NCI-H2081 (cell line): ENCODE data around the gene DUSP16.
A peak's percentile ranks its signal among the peaks of the same experiment; 100 is the strongest.
"Not testable (repeated sequence)": the region's sequence is repeated elsewhere in the genome, so short reads cannot be mapped to it uniquely, and the experiment has no call there.

ENCODE experiments used
- DNase-seq, 2 experiments: peaks; one replicate each; lab custom pipeline; 2025; lab: John Stamatoyannopoulos, UW

Gene DUSP16

GRCh38 chr12:12585115-12585863 is 22.6 kb upstream of the DUSP16 start:
- DNase-seq, result no peak

- DNase-seq, result no peak
Observed at GRCh38 chr12:12583510-12584178, 21.0 kb upstream of the DUSP16 start.

- no peak for DNase-seq
Observed at GRCh38 chr12:12582895-12583303, 20.2 kb upstream of the DUSP16 start.

DNA sequence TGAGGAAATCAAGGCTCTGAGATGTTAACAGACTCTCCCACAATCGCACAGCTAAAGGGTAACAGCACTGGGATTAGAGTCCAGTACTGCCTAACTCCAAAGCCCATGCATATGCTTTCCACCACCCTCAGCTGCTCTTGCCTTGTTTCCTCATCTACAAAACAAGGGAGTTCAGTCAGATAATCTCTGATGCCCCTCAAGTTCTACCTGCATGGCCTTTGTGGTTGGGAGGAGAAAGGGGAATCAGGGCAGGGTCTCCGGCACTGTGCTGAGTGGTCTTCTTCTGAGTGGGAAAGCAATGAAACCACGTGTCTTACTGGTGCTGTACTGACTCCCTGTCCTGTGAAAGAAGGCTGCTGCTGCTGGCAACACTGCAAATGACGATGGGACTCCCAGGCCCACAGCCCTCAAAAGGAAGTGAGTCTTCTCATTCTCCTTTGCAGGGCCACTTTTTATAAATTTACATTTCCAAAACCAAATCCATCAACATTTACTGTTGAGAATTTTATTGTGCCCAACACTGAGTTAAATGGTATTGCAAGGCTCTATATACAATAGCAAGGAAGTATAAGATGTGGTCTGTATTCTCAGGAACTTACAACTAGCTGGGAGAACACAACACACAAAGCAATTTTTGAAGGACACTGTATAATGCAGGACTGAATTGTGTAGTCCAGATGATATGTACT is 19.7 kb upstream of the DUSP16 start:
- no peak for DNase-seq

GRCh38 chr12:12580716-12581115 is 18.1 kb upstream of the DUSP16 start:
- DNase-seq, result not testable (repeated sequence)

- DNase-seq, result no peak
Observed at GRCh38 chr12:12577786-12578185, 15.1 kb upstream of the DUSP16 start.

GRCh38 chr12:12572659-12573058 is 10.0 kb upstream of the DUSP16 start:
- no peak for DNase-seq

GRCh38 chr12:12565971-12566370 is 3.3 kb upstream of the DUSP16 start:
- not testable (repeated sequence) for DNase-seq

GRCh38 chr12:12564911-12565310 is 2.2 kb upstream of the DUSP16 start:
- no peak for DNase-seq

- DNase-seq, result no peak
Observed at GRCh38 chr12:12563290-12563928, 746 bp upstream of the DUSP16 start.

DNA sequence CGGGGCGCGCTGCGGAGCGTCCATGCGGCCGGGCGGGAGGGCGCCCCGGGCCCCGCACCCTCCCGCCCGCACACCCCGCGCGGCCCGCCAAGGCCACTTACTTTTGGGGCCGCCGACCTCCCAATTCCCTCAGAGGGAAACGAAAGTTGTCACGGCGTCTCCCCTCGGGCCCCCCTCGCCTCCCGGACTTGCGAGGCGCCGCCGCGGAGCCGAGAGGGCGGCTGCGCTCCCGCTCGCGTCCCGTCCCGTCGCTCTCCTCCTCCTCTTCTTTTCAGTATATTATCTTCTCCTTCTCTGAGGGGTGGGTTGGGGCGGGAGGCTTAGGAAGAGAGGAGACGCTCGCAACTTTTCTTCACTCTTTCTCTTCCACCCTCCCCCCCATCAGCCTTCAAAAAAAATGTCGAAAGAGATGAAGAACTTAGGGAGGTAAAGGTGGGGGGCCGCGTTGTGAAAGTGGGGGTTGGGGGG is 613 bp downstream of the DUSP16 start:
- DNase-seq, result peak in 1 of 2 experiments; percentile 40

- DNase-seq, result peak; percentile 44 to 64
Observed at GRCh38 chr12:12561371-12562015, 1.2 kb downstream of the DUSP16 start.

DNA sequence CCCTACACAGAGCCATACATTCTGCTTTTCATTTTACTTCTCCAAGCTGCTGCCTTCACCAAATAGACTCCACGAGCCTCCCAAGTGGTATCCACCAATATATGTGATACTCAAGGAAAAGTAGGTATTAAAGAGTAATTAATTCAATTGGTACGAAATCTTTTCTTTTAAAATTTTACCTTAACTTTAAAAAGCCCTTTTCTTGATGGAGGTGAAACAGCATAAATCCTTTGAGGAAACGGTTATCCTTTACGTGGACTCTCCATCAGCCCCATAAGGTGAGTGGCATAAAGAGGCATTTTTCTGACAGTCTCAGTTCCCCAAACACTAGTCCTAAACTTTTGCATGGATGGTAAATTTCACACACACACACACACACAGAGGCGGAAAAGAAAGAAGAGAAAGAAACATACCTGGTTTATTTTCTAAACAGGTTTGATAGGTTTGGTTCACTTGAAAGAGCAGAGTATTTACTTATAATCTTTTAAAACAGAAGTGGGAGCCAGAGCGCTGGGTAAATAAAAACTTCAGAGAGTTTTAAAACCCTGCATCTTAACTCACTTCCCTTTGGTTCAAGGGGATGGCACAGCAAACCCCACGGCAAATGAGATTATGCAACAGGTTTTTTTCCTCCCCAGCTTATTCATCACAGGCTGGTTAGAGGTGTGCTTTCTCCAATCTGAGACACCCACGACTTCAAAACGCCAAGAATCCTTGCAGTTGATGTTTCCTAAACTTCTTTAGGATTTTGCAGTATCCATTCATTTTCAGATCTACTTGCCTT is 1.9 kb downstream of the DUSP16 start:
- DNase-seq, result peak; percentile 22 to 66

- DNase-seq, result no peak
Observed at GRCh38 chr12:12559719-12560296, 2.9 kb downstream of the DUSP16 start.

DNA sequence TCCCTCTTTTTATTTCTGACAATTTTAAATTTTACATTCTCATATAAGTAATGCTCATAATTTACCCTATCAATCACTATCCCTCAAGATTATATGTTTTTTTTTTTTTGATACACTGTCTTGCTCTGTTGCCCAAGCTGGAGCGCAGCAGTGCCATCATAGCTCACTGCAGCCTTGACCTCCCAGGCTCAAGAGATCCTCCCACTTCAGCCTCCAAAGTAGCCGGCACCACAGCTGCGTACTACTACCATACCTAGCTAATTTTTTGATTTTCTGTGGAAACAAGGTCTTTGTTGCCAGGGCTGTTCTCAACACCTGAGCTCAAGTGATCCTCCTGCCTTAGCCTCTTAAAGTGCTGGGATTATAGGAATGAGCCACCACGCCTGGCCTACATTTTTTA is 4.4 kb downstream of the DUSP16 start:
- no peak for DNase-seq

GRCh38 chr12:12557733-12558132 is 4.9 kb downstream of the DUSP16 start:
- no peak for DNase-seq

DNA sequence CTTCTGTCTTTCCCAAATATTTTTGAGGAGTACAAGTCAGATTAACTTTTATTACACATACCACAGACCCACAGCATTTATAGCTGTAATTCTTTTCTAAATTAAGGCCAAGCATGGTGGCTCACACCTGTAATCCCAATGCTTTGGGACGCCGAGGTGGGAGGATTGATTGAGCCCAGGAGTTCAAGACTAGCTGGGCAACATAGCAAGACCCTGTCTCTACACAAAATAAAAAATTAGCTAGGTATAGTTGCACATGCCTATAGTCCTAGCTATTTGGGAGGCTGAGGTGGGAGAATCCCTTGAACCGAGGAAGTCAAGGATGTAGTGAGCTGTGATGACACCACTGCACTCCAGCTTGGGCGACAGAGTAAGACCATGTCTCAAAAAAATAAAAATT is 7.0 kb downstream of the DUSP16 start:
- no peak for DNase-seq

DNA sequence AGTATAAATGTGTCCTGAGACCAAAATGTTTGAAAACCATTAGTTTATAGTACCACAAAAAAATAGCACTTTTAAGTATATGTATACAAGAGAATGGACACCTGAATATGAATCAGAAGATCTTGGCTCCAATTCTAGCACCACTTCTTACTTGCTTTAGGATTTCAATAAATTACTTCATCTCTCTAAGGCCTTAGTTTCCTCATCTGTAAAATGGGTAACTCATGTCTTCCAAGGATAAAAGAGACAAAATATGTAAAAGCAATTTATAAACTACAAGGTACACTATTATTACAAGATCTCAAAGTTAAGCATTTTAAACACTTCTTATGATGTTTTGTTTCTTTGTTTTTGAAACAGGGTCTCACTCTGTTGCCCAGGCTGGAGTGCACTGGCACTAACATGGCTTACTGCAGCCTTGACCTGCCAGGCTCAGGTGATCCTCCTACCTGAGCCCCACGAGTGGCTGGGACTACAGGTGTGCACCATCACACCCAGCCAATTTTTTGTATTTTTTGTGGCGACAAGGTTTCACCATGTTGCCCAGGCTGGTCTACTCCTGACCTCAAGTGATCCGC is 9.4 kb downstream of the DUSP16 start:
- DNase-seq, result no peak

DNA sequence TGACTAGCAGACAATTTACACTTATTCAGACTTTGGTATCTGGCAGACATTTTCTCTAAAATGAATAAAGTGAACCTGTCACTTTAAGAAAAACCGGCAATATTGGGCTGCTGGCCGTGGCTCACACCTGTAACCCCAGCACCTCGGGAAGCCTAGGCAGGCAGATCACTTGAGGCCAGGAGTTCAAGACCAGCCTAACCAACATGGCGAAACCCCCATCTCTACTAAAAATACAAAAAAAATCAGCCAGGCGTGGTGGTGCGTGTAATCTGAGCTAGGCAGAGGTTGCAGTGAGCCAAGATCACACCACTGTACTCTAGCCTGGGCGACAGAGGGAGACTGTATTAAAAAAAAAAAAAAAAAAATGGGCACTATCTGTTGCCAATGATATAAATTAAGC is 11.5 kb downstream of the DUSP16 start:
- no peak for DNase-seq

GRCh38 chr12:12550277-12550676 is 12.4 kb downstream of the DUSP16 start:
- no peak for DNase-seq
